Inflammatory macrophage (primary cell): ENCODE data around the gene ZNF516.

ENCODE experiments used
- DNase-seq, 2 donors: peaks; one replicate each; pipeline ENCODE4 v3.0.0-alpha.2; 2020 to 2022

Gene ZNF516

DNA sequence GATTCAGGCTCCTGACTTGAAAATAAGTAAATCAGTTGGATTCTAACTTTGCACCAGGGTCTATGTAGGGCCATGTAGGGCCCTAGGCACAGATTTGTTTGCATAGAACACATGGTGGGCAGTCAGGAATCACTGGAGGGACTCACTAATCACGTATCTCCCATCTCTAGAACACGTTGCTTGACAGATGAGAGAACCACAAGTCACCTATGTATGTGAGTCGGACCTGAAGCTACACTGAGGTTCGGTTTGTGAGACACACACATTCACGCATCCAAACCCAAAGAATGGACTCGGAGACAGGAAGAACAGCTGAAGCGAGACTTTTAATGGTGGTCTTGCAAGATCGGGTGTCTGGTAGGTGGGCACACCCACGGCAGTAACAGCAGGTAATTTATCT lies 157.0 kb downstream of the ZNF516 start:
- no peak for DNase-seq

DNA sequence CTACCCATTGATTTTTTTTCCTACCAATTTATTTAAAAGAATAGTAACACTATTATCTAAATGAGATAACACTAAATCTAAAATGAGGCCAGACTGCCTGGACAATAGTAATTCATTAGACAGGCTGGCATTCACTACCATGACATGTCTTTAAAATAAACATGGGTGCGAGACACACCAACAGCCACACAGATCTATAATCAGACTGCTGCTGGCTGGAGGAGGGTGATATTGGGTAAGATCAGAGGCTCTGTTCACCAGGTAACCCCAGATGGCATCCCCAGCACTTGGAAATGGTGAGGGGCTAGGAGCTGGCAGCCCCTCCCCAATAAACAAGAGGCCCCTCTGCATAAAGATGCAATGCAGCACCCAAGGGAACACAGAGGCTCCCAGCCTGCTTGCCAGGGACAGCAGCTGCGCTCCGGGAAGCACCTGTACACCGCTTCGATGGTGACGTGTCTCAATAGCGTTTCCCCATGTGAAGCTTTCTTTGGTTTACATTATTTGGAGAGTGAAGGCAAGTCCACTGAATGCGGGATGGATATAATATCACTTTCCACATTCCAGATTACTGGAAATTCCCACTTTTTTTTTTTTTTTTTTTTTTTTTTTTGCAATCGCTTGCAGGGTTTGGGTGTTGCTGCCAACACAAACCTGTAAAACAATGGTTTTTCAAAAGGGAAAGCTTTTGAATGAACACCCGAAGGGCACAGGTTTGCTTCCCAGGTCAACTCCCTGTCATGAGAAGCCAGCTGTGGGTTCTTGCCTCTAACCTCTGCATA lies 159.0 kb downstream of the ZNF516 start:
- no peak for DNase-seq

DNA sequence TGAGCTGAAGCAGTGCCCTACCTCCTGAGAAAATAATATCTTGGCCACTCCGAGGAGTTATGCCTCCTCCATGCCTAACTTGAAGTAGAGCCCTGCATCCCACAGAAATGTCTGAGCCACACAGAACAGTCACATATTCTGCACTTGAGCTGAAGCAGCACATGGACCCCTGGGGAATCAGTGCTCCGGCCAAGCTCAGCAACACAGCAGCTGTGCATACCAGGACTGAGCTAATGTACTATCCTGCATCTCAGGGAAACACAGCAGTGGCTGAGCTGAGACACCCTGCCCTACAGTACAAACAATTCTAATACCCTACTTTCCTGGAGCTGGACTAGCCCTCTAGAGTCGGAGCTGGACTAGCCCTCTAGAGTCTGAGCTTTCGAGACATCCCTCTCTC lies 166.9 kb downstream of the ZNF516 start:
- no peak for DNase-seq

DNA sequence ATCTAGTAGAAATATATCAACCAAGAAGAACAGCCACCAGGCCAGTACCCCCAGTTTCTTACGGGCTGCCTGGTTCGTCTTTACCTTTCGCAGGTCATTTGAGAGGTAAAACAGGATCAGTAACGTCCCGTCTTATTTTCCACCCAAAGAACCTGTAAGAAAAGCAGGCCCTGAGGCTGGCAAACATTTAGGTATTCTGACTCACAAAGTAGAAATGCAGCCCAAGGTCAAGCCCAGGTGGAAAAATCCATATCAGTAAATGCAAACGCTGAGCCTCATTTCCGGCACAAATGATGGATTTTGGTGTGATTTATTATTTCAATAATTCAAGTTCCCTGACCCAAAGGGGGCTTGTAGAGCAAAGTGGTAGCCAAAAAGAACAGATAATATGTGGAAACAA lies 171.2 kb downstream of the ZNF516 start:
- DNase-seq: no peak

DNA sequence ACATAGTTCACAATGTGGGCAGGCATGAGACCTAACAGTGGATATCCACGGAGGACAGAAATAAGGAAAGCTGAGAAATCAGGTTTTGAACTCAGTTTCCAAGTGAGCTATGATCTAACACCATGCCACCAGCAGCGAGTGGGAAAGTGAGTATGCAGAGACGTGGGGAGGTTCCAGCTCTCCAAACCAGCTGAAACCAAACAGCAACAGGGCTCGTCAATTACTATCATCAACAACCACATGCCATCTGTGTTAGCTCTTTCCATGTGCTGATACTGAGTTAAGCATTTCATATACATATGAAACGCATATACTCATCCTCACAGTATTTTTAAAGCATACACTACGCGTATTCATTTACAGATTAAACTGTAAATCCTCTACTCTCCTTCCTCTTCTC lies 172.4 kb downstream of the ZNF516 start:
- no peak for DNase-seq

DNA sequence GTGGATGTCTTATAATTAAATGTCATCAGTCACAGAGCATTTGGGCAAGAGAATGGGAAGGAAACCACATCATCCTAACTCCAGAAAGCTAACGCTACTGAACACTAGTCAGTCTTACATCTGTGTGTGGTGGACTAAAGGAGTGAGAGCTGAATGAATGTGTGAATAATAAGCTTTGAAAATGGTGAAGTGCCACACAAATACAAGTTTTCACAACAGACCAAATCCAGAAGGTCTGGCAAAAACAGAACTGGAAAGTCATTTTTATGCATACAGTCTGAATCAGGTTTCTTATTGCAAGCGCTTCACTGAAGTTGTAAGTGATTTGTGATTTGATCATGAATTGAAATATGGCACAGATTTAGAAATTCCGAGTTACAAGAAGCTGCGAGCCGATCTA lies 175.7 kb downstream of the ZNF516 start:
- DNase-seq: no peak

DNA sequence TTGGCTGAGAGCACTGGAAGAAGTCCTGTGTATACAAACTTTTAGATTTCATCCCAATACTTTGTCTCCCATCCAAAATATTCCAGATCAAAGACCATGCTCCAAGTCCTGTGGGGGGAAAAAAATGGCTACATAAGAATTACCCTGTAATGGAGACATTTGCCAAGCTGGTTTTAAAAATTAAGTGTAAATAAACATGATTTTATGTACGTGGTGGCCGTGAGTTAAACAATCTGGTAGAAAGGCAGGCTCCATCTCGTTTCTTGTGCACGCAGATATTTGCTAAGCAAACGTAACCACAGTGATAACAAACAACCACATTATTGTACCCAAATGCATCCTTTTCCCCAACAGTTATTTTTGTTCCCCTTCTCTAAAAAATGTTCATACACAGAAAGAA lies 176.4 kb downstream of the ZNF516 start:
- no peak for DNase-seq

DNA sequence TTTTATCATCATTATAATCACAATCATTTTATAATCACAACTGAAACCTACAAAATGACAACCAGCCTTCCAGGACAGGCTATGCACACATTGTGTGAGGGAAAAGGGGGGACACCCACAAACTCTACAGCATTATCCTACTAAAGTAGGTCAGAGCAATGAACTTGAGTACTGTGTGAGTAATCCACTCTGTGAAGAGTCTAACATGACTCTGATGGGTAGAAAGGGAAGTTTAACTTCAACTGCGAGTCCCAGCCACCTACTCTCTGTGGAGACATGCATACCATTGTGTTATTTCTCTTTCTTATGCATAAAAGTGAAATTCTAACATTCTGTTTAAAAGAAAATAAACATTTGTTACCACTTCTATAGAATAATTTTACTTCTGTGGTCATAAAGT lies 177.9 kb downstream of the ZNF516 start:
- peak; percentile 6 to 44 for DNase-seq

DNA sequence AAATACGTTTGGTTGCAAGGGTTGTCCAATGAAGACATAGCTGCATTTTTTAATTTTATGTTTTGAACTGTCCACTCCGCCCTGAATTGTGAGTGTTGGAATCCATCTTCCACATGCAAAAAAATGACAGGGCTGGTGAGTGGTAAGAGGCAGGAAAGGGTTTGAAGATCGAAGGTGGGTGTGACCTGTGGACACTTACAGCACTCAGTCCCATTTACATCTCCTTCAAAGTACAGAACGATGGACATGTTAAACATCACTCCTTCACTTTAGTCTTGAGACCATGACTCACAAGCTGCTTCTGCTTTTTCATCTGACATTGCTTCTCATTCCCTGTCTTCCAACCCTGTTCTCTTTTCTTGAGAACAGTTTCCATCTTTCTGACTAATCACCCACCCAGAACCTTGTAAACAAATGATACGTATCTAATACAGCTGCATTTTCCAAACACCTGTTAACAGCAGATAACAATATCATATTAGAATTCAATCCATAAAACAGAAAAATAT lies 179.3 kb downstream of the ZNF516 start:
- DNase-seq: peak; percentile 26 to 38

DNA sequence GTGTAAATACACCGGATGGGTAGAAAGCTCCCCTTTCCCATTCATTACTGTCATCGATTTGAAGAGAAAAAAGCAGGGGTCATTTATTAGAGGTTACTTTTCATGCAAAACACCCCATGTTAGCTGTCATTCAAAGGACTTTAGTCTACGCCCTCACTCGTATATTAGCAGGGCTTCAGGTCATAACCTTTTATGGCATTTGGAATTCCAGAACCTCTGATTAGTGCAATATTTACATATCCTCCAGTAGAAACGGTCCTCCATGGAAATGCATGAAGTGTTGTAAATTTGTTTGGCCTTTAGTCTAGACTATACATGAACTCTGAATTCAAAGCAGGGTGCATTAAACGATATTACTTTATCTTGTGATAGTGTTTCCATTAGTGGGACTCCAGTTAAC lies 180.5 kb downstream of the ZNF516 start:
- no peak for DNase-seq

DNA sequence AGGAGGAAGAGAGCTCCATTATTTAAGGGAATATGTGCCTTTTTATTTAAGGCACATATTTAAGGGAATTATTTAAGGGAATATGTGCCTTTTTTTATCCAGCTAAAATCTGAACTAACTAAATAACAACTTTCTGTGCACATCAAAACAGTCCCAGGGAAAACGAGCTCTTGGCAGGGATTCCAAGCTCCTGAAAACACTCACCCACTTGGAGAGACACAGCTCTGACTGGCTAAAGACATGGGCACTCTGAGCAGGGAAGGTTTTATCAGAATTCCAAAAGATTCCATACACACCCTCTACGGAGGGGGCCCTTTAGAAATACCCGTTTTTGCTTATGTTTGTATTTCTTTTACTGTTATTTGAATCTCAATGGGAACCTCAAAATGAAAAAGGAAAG lies 181.0 kb downstream of the ZNF516 start:
- no peak for DNase-seq
